ENCODE data around the gene PHF24. TPM values are rescaled to one million over a fixed set of nuclear protein-coding genes. Genes with fewer than 3 reads are reported as not detected.

PHF24 gene
- polyA plus RNA-seq, 12 donors: 0.11 to 0.68 (median 0.37) TPM; not detected in 2

Other genes with a start within 250 kb of the PHF24 start
- gene CCL21, start 248.1 kb upstream of the PHF24 start, polyA plus RNA-seq (ENCODE audit: insufficient read length in 12 of 12): 100 to 1,000 TPM in 1 of 12 donors, 10 to 100 TPM in 8, 1 to 10 TPM in 2, not detected in 1; 7.5 to 268 (median 11.4) TPM
- 10 to 100 TPM in 11 of 12 donors, not detected in 1; 16.8 to 60.6 (median 38.4) TPM for gene DNAJB5, start 31.5 kb downstream of the PHF24 start, polyA plus RNA-seq (ENCODE audit: insufficient read length in 12 of 12)
- gene VCP, start 114.3 kb downstream of the PHF24 start, polyA plus RNA-seq (ENCODE audit: insufficient read length in 12 of 12): 100 to 1,000 TPM in 11 of 12 donors, not detected in 1; 132 to 190 (median 174) TPM
- gene FANCG, start 121.7 kb downstream of the PHF24 start, polyA plus RNA-seq (ENCODE audit: insufficient read length in 12 of 12): 10 to 100 TPM in 10 of 12 donors, 1 to 10 TPM in 1, not detected in 1; 8.4 to 37.0 (median 27.1) TPM
- 10 to 100 TPM in 11 of 12 donors, not detected in 1; 10.4 to 17.5 (median 11.7) TPM for gene PIGO, start 138.3 kb downstream of the PHF24 start, polyA plus RNA-seq (ENCODE audit: insufficient read length in 12 of 12)
- 10 to 100 TPM in 11 of 12 donors, not detected in 1; 55.3 to 75.3 (median 66.7) TPM for gene STOML2, start 144.8 kb downstream of the PHF24 start, polyA plus RNA-seq (ENCODE audit: insufficient read length in 12 of 12)
- gene ATOSB, start 157.6 kb downstream of the PHF24 start, polyA plus RNA-seq (ENCODE audit: insufficient read length in 12 of 12): 10 to 100 TPM in 11 of 12 donors, not detected in 1; 10.1 to 19.7 (median 11.2) TPM
- 10 to 100 TPM in 11 of 12 donors, not detected in 1; 13.4 to 29.0 (median 18.5) TPM for gene UNC13B, start 203.7 kb downstream of the PHF24 start, polyA plus RNA-seq (ENCODE audit: insufficient read length in 12 of 12)